ENCODE measurements around the gene AK5. TPM values are rescaled to one million over a fixed set of nuclear protein-coding genes. Genes with fewer than 3 reads are reported as not detected.

AK5 gene
- polyA plus RNA-seq, 2 of the 4 experiments (the other 2 are of a cell fraction) = 4.9 to 6.1 TPM

DNA sequence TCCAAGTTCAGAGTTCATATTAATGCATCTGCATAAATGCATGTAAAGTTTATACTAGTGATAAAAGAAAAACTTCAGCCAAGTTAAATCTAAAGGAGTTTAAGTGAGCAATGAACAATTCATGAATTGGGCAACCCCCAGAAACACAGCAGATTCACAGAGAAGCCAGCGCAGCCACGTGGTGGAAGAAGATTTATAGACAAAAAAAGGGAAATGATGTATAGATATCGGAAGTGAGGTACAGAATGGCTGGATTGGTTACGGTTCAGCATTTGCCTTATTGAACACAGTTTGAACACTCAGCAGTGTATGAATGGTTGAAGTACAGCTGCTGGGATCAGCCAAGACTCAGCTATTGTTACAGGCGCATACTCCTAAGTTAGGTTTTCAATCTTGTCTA lies 5.7 kb downstream of the AK5 start (continued):
- TF ChIP-seq HEYL (CRISPR knock-in tag; IDR thresholded peaks at IDR 0.05) (no peak), BHLHE40 (IDR thresholded peaks at IDR 0.05; ENCODE audit: low read depth, low read length) (no peak), HOXB5 (CRISPR knock-in tag; IDR thresholded peaks at IDR 0.05) (no peak), EP300 (IDR thresholded peaks at IDR 0.05) (no peak), EHF (CRISPR knock-in tag; IDR thresholded peaks at IDR 0.05) (no peak), FOSB (CRISPR knock-in tag; IDR thresholded peaks at IDR 0.05) (no peak), GATA3 (IDR thresholded peaks at IDR 0.05; ENCODE audit: borderline replicate concordance) (no peak)
- TF ChIP-seq, protein P1, sequence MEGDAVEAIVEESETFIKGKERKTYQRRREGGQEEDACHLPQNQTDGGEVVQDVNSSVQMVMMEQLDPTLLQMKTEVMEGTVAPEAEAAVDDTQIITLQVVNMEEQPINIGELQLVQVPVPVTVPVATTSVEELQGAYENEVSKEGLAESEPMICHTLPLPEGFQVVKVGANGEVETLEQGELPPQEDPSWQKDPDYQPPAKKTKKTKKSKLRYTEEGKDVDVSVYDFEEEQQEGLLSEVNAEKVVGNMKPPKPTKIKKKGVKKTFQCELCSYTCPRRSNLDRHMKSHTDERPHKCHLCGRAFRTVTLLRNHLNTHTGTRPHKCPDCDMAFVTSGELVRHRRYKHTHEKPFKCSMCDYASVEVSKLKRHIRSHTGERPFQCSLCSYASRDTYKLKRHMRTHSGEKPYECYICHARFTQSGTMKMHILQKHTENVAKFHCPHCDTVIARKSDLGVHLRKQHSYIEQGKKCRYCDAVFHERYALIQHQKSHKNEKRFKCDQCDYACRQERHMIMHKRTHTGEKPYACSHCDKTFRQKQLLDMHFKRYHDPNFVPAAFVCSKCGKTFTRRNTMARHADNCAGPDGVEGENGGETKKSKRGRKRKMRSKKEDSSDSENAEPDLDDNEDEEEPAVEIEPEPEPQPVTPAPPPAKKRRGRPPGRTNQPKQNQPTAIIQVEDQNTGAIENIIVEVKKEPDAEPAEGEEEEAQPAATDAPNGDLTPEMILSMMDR (IDR thresholded peaks at IDR 0.05) = no peak

DNA sequence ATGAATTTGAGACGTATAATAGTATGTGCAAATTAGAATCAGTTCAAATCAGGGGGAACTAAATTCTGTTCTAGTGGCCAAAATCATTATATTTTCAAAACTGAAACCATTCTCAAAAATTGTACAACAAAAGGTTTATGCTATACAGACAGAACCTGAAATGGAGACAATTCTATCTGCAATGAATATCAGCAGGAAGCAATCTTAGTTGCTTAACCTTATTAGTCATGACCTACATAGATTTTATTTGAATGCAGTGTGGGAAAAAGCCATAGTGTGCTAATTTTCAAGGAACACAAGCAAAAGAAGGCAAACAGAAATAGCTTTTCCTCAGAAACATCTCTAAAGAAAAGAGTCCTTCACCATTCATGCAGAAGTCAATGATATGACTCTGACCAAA lies 6.5 kb downstream of the AK5 start:
- Histone ChIP-seq H3K27ac (no peak overlapping the region), H3K9me3 (no peaks in the 10 kb centered on the region), H3K4me2 (no peak overlapping the region), H3K4me3 (no peak overlapping the region), H3K4me1 (no peaks in the 10 kb centered on the region)
- no peak for FAIRE-seq
- 76% methylated on average over 1 of the region's 1 CpG for WGBS (ENCODE audit: missing lambda C conversion rate)
- no peak for TF ChIP-seq TFCP2L1 (CRISPR knock-in tag; IDR thresholded peaks at IDR 0.05)
- TF ChIP-seq GATA3 (IDR thresholded peaks at IDR 0.05; ENCODE audit: borderline replicate concordance) = no peak
- TF ChIP-seq HMGXB4 (CRISPR knock-in tag; IDR thresholded peaks at IDR 0.05; ENCODE audit: borderline replicate concordance) = no peak
- no peak for TF ChIP-seq CBX2 (IDR thresholded peaks at IDR 0.05; ENCODE audit: borderline replicate concordance, low read depth)
- TF ChIP-seq SMC3 (IDR thresholded peaks at IDR 0.05) = no peak
- TF ChIP-seq CHD4 (IDR thresholded peaks at IDR 0.05; ENCODE audit: borderline replicate concordance) = no peak
- TF ChIP-seq, protein P2, sequence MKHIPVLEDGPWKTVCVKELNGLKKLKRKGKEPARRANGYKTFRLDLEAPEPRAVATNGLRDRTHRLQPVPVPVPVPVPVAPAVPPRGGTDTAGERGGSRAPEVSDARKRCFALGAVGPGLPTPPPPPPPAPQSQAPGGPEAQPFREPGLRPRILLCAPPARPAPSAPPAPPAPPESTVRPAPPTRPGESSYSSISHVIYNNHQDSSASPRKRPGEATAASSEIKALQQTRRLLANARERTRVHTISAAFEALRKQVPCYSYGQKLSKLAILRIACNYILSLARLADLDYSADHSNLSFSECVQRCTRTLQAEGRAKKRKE (CRISPR knock-in tag; IDR thresholded peaks at IDR 0.05; ENCODE audit: low read depth) = no peak
- no peak for TF ChIP-seq RNF2 (IDR thresholded peaks at IDR 0.05; ENCODE audit: borderline replicate concordance, low read depth)
- no peak for TF ChIP-seq ESRRA (IDR thresholded peaks at IDR 0.05; ENCODE audit: borderline replicate concordance, low read length)
- TF ChIP-seq FOSL2 (IDR thresholded peaks at IDR 0.05) = no peak
- TF ChIP-seq FOSL2 (CRISPR knock-in tag; IDR thresholded peaks at IDR 0.05) = no peak
- TF ChIP-seq NR3C1 (IDR thresholded peaks at IDR 0.05) = no peak
- ChIA-PET POLR2A (no interaction called here), CTCF (no interaction called here)
- ATAC-seq = no peak
- no peak for DNase-seq (ENCODE audit: low read depth in 1 of 2, low spot score in 1 of 2)

DNA sequence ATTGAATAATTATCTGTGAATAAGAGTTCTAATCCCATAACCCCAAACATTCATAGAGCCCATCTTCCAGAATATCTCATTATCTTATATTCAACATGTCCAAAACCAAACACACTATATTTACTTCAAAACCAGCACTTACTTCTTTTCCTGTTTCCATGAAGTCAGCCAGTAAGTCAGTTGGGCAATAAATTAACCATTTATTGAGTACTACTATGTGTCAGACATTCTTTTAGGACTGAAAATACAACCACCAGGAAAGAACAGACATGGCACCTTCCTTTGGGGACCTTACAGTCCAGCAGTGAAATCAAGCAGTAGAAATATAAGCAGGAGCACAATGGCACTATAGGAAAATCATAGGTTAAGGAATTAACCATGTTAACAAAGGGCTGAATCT lies 8.8 kb downstream of the AK5 start:
- TF ChIP-seq, protein P3, sequence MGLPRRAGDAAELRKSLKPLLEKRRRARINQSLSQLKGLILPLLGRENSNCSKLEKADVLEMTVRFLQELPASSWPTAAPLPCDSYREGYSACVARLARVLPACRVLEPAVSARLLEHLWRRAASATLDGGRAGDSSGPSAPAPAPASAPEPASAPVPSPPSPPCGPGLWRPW (IDR thresholded peaks at IDR 0.05) = no peak
- no peak for TF ChIP-seq HOXB5 (CRISPR knock-in tag; IDR thresholded peaks at IDR 0.05)
- TF ChIP-seq GATA3 (IDR thresholded peaks at IDR 0.05; ENCODE audit: borderline replicate concordance) = no peak
- no peak for TF ChIP-seq JUN (IDR thresholded peaks at IDR 0.05)
- TF ChIP-seq E2F6 (IDR thresholded peaks at IDR 0.05; ENCODE audit: borderline replicate concordance, low read depth) = no peak
- TF ChIP-seq FOSL2 (IDR thresholded peaks at IDR 0.05) = no peak
- no peak for TF ChIP-seq FOSL2 (CRISPR knock-in tag; IDR thresholded peaks at IDR 0.05)
- TF ChIP-seq EP300 (IDR thresholded peaks at IDR 0.05) = no peak
- no peak for TF ChIP-seq HEYL (CRISPR knock-in tag; IDR thresholded peaks at IDR 0.05)
- TF ChIP-seq, protein P4, sequence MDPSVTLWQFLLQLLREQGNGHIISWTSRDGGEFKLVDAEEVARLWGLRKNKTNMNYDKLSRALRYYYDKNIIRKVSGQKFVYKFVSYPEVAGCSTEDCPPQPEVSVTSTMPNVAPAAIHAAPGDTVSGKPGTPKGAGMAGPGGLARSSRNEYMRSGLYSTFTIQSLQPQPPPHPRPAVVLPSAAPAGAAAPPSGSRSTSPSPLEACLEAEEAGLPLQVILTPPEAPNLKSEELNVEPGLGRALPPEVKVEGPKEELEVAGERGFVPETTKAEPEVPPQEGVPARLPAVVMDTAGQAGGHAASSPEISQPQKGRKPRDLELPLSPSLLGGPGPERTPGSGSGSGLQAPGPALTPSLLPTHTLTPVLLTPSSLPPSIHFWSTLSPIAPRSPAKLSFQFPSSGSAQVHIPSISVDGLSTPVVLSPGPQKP (IDR thresholded peaks at IDR 0.05; ENCODE audit: low read depth, low read length) = no peak
- no peak for TF ChIP-seq BHLHE40 (IDR thresholded peaks at IDR 0.05; ENCODE audit: low read depth, low read length)
- TF ChIP-seq, protein P5, sequence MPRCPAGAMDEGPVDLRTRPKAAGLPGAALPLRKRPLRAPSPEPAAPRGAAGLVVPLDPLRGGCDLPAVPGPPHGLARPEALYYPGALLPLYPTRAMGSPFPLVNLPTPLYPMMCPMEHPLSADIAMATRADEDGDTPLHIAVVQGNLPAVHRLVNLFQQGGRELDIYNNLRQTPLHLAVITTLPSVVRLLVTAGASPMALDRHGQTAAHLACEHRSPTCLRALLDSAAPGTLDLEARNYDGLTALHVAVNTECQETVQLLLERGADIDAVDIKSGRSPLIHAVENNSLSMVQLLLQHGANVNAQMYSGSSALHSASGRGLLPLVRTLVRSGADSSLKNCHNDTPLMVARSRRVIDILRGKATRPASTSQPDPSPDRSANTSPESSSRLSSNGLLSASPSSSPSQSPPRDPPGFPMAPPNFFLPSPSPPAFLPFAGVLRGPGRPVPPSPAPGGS (IDR thresholded peaks at IDR 0.05) = no peak
- no peak for TF ChIP-seq MAFK (IDR thresholded peaks at IDR 0.05; ENCODE audit: partially characterized antibody)
- Histone ChIP-seq H3K4me3 (no peak overlapping the region), H3K9me3 (no peaks in the 10 kb centered on the region), H3K4me2 (no peak overlapping the region), H3K27ac (no peak overlapping the region), H3K4me1 (no peaks in the 10 kb centered on the region)
- FAIRE-seq (no peak), ATAC-seq (no peak), DNase-seq (ENCODE audit: low read depth in 1 of 2, low spot score in 1 of 2) (no peak)
- ChIA-PET POLR2A (no interaction called here), CTCF (no interaction called here)

All from A549 (cell line).